H9 (cell line): ENCODE results near the gene OAS2. TPM values are rescaled to one million over a fixed set of nuclear protein-coding genes. Genes with fewer than 3 reads are reported as not detected.

Experiments used
- DNase-seq: peaks from one replicate; pipeline ENCODE4 v3.0.0-alpha.2; 2017
- H2AFZ ChIP-seq: one replicate; pipeline ENCODE4 v1.6.1; 2013; ENCODE audit warnings: mild to moderate bottlenecking, low read length, control low read depth, moderate library complexity
- H2AK5ac ChIP-seq: 2 replicates; pipeline ENCODE4 v1.6.1; 2013; ENCODE audit warnings: low read length, control low read depth, mixed read lengths; ENCODE audit not compliant: insufficient read length
- H2BK120ac ChIP-seq: one replicate; pipeline ENCODE4 v1.6.1; 2013; ENCODE audit warnings: low read depth, mild to moderate bottlenecking, low read length, control low read depth, inconsistent platforms; ENCODE audit not compliant: poor library complexity, severe bottlenecking
- H2BK12ac ChIP-seq: 2 replicates; pipeline ENCODE4 v1.6.1; 2013; ENCODE audit warnings: low read length, control low read depth, mixed read lengths, low read depth; ENCODE audit not compliant: insufficient read length
- H2BK15ac ChIP-seq: 2 replicates; pipeline ENCODE4 v1.6.1; 2013; ENCODE audit warnings: low read depth, low read length, control low read depth
- H2BK20ac ChIP-seq: one replicate; pipeline ENCODE4 v1.6.1; 2013; ENCODE audit warnings: low read depth, mild to moderate bottlenecking, low read length, control low read depth, inconsistent platforms; ENCODE audit not compliant: poor library complexity, severe bottlenecking
- H2BK5ac ChIP-seq: 2 replicates; pipeline ENCODE4 v1.6.1; 2013; ENCODE audit warnings: low read length, control low read depth, mixed read lengths; ENCODE audit not compliant: insufficient read length
- H3K14ac ChIP-seq: 2 replicates; pipeline ENCODE4 v1.6.1; 2013; ENCODE audit warnings: low read length, control low read depth; ENCODE audit not compliant: insufficient read depth
- H3K18ac ChIP-seq: 2 replicates; pipeline ENCODE4 v1.6.1; 2013; ENCODE audit warnings: low read depth, mild to moderate bottlenecking, mixed read lengths, low read length, control low read depth; ENCODE audit not compliant: insufficient read length
- H3K23ac ChIP-seq: 2 replicates; pipeline ENCODE4 v1.6.1; 2013; ENCODE audit warnings: low read length, control low read depth, mixed read lengths, low read depth; ENCODE audit not compliant: insufficient read length
- H3K23me2 ChIP-seq: 2 replicates; pipeline ENCODE4 v1.6.1; 2013; ENCODE audit warnings: low read depth, mild to moderate bottlenecking, mixed read lengths, low read length, control low read depth; ENCODE audit not compliant: insufficient read length, poor library complexity, severe bottlenecking
- H3K27ac ChIP-seq: 2 replicates; pipeline ENCODE4 v1.5.1; 2013; ENCODE audit warnings: low read length, control low read depth, mixed read lengths, low read depth; ENCODE audit not compliant: insufficient read length
- H3K27me3 ChIP-seq: 2 replicates; pipeline ENCODE4 v1.6.1; 2013; ENCODE audit warnings: low read length, control low read depth, inconsistent platforms; ENCODE audit not compliant: insufficient read depth
- H3K4ac ChIP-seq: 2 replicates; pipeline ENCODE4 v1.6.1; 2013; ENCODE audit warnings: low read depth, mild to moderate bottlenecking, control low read depth, inconsistent platforms, low read length, moderate library complexity
- H3K4me1 ChIP-seq: 2 replicates; pipeline ENCODE4 v1.6.1; 2013; ENCODE audit warnings: low read length, control low read depth, inconsistent platforms; ENCODE audit not compliant: insufficient read depth
- H3K4me2 ChIP-seq: 2 replicates; pipeline ENCODE4 v1.6.1; 2013; ENCODE audit warnings: low read length, control low read depth, mixed read lengths; ENCODE audit not compliant: insufficient read length, insufficient read depth
- H3K56ac ChIP-seq: 2 replicates; pipeline ENCODE4 v1.6.1; 2013; ENCODE audit warnings: low read depth, mild to moderate bottlenecking, mixed read lengths, low read length, control low read depth; ENCODE audit not compliant: insufficient read length
- H3K79me1 ChIP-seq: 2 replicates; pipeline ENCODE4 v1.6.1; 2013; ENCODE audit warnings: low read depth, mild to moderate bottlenecking, moderate library complexity, low read length, control low read depth, inconsistent platforms; ENCODE audit not compliant: insufficient read depth, poor library complexity, severe bottlenecking
- H3K79me2 ChIP-seq: 2 replicates; pipeline ENCODE4 v1.6.1; 2013; ENCODE audit warnings: low read length, control low read depth, inconsistent platforms; ENCODE audit not compliant: insufficient read depth
- H3K9ac ChIP-seq: 2 replicates; pipeline ENCODE4 v1.6.1; 2013; ENCODE audit warnings: low read length, control low read depth, mixed read lengths; ENCODE audit not compliant: insufficient read length; ENCODE audit errors: extremely low read depth
- H3K9me3 ChIP-seq: one replicate; pipeline ENCODE4 v1.6.1; 2013; ENCODE audit warnings: low read depth, low read length, inconsistent platforms; ENCODE audit not compliant: control insufficient read depth
- H3T11ph ChIP-seq: one replicate; pipeline ENCODE4 v1.6.1; 2013; ENCODE audit warnings: mild to moderate bottlenecking, low read length, control low read depth, inconsistent platforms
- H4K20me1 ChIP-seq: one replicate; pipeline ENCODE4 v1.6.1; 2013; ENCODE audit not compliant: control insufficient read depth, insufficient read length, insufficient read depth
- H4K5ac ChIP-seq: 2 replicates; pipeline ENCODE4 v1.6.1; 2013; ENCODE audit warnings: low read depth, mild to moderate bottlenecking, mixed read lengths, low read length, control low read depth; ENCODE audit not compliant: insufficient read length
- H4K8ac ChIP-seq: replicated peaks from 2 replicates; pipeline ENCODE4 v1.6.1; 2013; ENCODE audit warnings: low read length, control low read depth, mixed read lengths, low read depth; ENCODE audit not compliant: insufficient read length
- H4K91ac ChIP-seq: 2 replicates; pipeline ENCODE4 v1.6.1; 2013; ENCODE audit warnings: low read depth, mild to moderate bottlenecking, moderate library complexity, mixed read lengths, low read length, control low read depth; ENCODE audit not compliant: insufficient read length
- H3K27ac Mint-ChIP-seq, 3 experiments: 2 replicates in 2 of 3; 3 replicates in 1 of 3; pipeline ENCODE4 v1.8.0; 2020 to 2021; ENCODE audit warnings: mixed read lengths in 3 of 3, mild to moderate bottlenecking in 1 of 3, moderate library complexity in 1 of 3
- H3K27me3 Mint-ChIP-seq: 2 replicates; pipeline ENCODE4 v1.8.0; 2021; ENCODE audit warnings: low read depth, mild to moderate bottlenecking, moderate library complexity, mixed read lengths
- H3K36me3 Mint-ChIP-seq, 3 experiments: 2 replicates in 2 of 3; 3 replicates in 1 of 3; pipeline ENCODE4 v1.8.0; 2020 to 2021; ENCODE audit warnings: low read depth in 3 of 3, mixed read lengths in 3 of 3; ENCODE audit not compliant: insufficient read depth in 1 of 3
- H3K4me1 Mint-ChIP-seq, 2 experiments: 2 replicates each; pipeline ENCODE4 v1.8.0; 2020; ENCODE audit warnings: mixed read lengths in 2 of 2
- H3K4me3 Mint-ChIP-seq, 2 experiments: 2 replicates in 1 of 2; 3 replicates in 1 of 2; pipeline ENCODE4 v1.8.0; 2020 to 2021; ENCODE audit warnings: mild to moderate bottlenecking in 2 of 2, mixed read lengths in 2 of 2, moderate library complexity in 1 of 2
- H3K9me3 Mint-ChIP-seq, 2 experiments: 2 replicates in 1 of 2; 3 replicates in 1 of 2; pipeline ENCODE4 v1.8.0; 2020; ENCODE audit warnings: mild to moderate bottlenecking in 2 of 2, mixed read lengths in 2 of 2, moderate library complexity in 1 of 2
- CTCF ChIP-seq: fragments of 200-600 bp; sonication (generic); conservative IDR thresholded peaks from 3 replicates; pipeline ENCODE4 v1.8.0; 2021; ENCODE audit warnings: antibody characterized with exemption, mild to moderate bottlenecking
- WGBS: extraction: QIAGEN DNeasy Blood & Tissue Kit; methylation state at CpG from one replicate; pipeline ENCODE4 v1.1.7; 2013; ENCODE audit warnings: missing lambda C conversion rate, low lambda C conversion rate, mixed read lengths; ENCODE audit not compliant: insufficient read length; ENCODE audit errors: extremely low coverage; 5-methylcytosine and 5-hydroxymethylcytosine counted together
- total RNA-seq: library from RNA; stranded (reverse); gene quantifications from 2 replicates; pipeline ENCODE4 v1.2.1, GENCODE V29; 2021

OAS2 gene
- total RNA-seq, 1 experiment from 2014 or later = not detected

- Histone ChIP-seq H4K5ac (no peak overlapping the region), H3K23ac (no peak overlapping the region), H2AK5ac (no peak overlapping the region), H3K27ac (no peak overlapping the region), H3K4ac (no peak overlapping the region), H4K8ac (no peak overlapping the region), H4K20me1 (no peaks in the 10 kb centered on the region), H3K9me3 (no peaks in the 10 kb centered on the region), H2BK5ac (no peak overlapping the region), H3K14ac (no peak overlapping the region), H3T11ph (no peak overlapping the region), H4K91ac (no peak overlapping the region), H3K9ac (no peak overlapping the region), H3K4me2 (no peak overlapping the region), H3K79me2 (no peaks in the 10 kb centered on the region), H3K27me3 (no peaks in the 10 kb centered on the region), H3K18ac (no peak overlapping the region), H2BK20ac (no peak overlapping the region), H2AFZ (no peak overlapping the region), H3K23me2 (no peaks in the 10 kb centered on the region), H2BK120ac (no peak overlapping the region), H2BK12ac (no peak overlapping the region), H3K56ac (no peak overlapping the region), H3K79me1 (no peaks in the 10 kb centered on the region), H2BK15ac (no peak overlapping the region), H3K4me1 (no peaks in the 10 kb centered on the region)
- Mint-ChIP-seq H3K4me1 (peaks cover 0 to 3% of the 10 kb centered on the region in 2 experiments; a peak in 2 of 4 replicates), H3K9me3 (no peaks in the 10 kb centered on the region), H3K4me3 (no peak overlapping the region), H3K27ac (no peak overlapping the region), H3K27me3 (peaks cover 6% of the 10 kb centered on the region), H3K36me3 (no peaks in the 10 kb centered on the region)
- no peak for TF ChIP-seq CTCF
- DNase-seq = no peak
- WGBS = no CpG with 5 or more reads among the region's 4 CpGs
These were observed 5.1 kb upstream of the OAS2 start for GRCh38 chr12:112973011-112973735.
